Activated T-cell treated with anti-CD3 and anti-CD28 coated beads for 1 hour (primary cell): ENCODE results near the gene PPP1R36.
"Not testable (repeated sequence)": the region's sequence is repeated elsewhere in the genome, so short reads cannot be mapped to it uniquely, and the experiment has no call there.

ENCODE experiments used
- DNase-seq: peaks from one replicate; pipeline ENCODE4 v3.0.0-alpha.2; 2020; ENCODE audit warnings: low read depth

The PPP1R36 gene, protein sequence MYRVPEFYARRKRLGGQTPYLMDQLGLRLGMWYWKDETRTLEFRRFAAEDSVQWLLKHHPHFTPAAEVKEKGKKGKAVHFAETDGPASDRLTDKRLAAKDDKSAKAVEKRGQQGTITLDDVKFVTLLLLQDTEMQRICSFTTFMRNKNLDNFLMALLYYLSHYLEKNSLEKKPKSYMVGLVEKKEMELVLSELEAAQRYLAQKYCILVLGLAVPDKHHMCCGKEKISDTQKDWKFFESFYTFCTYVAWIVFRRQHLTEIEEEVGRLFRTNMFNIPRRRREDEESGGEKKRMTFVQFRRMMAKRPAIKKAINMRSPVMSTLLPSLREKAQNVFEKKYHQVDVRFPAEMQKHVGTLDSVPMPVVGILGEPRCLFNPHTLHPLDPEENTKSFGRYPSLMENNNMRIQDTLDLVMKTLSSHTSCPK

DNA sequence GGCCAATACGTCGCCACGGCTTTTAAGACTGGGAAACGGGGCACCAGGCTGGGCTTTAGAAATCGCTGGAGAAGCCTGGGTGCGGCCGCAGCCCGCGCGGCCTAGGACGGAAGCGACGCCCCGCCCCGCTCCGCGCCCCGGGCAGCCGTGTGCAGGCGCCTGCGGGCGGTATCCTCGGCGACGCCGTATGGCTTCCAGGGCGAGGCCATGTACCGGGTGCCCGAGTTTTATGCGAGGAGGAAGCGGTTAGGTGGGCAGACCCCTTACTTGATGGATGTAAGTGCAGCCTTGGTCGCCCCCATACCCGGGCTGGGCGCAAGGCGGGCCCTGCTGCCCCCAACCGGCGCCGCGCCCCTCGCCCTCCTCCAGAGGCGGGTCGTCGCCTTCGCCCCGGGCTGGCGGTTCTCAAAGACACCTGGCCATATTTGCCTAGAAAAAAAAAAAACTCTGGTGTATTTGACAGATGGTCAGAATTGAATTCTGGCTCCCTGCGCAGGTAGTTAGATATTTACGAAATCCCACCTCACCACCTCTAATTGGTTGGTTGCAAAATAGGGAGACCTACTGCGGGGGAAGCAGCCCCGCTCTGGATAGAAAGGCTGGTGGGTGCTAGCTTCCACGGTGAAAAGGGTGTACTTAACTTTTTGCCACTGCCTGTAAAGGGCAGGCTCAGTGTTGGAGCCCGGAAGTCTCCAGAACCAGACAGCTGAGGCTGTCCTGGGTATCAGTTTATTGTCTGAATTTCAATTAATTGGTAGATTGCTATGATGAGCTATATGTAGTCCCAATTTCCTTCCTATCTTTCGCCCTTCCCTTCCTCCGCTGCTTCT, at the start of gene PPP1R36:
TSS of gene PPP1R36 (plus strand) at position 171 of the 830 bp plus-strand sequence. CDS start at position 208, 37 bp downstream.
- peak; percentile 19 for DNase-seq

GRCh38 chr14:64500088-64500487, 49.7 kb upstream of the PPP1R36 start:
- DNase-seq = no peak

- DNase-seq = no peak
These were observed 48.2 kb upstream of the PPP1R36 start for GRCh38 chr14:64501411-64502171.

DNA sequence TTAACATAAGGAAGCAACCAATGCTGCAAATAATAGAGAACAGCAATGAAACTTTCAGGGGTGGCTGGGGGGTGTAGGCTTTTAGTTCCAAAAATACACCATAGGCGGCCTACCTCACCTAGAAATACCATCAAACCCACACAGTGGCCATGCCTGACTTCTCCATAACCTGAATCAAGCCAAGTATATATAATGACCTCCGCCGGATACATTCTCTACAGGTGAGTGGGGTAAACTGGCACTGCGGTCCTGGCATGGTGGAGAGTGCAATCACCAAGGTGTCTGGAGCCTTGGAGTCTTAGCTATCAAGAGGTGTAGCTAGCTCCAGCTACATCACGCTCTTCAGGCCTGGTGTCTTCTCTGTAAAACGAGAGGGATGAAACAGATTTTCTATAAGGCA, 47.3 kb upstream of the PPP1R36 start:
- no peak for DNase-seq

- no peak for DNase-seq
These were observed 46.8 kb upstream of the PPP1R36 start for GRCh38 chr14:64502887-64503433.

DNA sequence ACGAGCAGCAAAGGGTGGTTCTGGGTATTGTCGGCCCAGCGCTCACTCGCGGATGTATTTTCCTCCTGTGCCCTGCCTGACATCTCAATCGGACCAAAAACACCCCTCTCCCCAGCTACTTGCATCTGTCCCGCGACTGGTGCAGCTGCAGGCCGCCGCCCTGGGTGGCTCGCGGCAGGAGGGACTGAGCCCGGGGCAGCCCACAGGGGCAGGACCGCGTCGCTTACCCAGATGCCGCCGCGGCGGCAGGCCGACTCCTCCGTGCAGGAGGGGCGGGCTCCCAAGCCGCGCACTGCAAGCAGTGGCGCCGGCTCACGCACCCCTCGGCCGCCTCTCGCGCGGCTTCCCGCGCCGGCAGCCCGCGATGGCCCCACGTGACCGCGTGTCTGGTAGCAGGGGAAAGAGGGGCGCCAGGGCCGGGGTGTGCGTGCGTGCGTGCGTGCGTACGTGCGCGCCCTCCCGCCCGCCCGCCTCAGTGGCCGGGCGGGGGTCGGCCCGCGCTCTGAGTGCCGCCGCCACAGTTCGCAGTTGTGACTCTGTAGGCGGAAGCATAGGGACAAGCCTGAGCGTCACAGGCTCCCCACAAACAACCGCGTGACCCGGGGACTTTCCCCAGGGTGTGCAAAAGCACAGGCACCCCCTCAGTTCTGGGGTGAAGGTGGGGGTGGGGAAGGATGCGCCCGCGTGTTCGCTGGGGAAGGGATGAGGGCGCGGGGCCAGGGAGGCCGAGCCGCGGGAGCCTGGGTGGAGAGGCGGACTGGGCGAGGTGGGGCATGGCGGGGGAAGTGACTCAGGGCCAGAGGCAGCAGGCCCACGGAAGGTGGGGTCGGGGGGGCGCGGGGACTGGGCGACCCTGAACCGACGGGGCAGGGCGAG, 46.1 kb upstream of the PPP1R36 start, which contains the start of gene ZBTB25:
TSS of gene ZBTB25 (minus strand) at position 405 of the 876 bp plus-strand sequence. CDS start 13,305 bp downstream, outside the sequence.
- DNase-seq = peak; percentile 89

GRCh38 chr14:64504310-64504896, 45.4 kb upstream of the PPP1R36 start, which contains the start of gene ZBTB1:
TSS of gene ZBTB1 (plus strand) at chr14:64504770. CDS start at chr14:64521505, 16,735 bp downstream.
- DNase-seq = peak; percentile 69

DNA sequence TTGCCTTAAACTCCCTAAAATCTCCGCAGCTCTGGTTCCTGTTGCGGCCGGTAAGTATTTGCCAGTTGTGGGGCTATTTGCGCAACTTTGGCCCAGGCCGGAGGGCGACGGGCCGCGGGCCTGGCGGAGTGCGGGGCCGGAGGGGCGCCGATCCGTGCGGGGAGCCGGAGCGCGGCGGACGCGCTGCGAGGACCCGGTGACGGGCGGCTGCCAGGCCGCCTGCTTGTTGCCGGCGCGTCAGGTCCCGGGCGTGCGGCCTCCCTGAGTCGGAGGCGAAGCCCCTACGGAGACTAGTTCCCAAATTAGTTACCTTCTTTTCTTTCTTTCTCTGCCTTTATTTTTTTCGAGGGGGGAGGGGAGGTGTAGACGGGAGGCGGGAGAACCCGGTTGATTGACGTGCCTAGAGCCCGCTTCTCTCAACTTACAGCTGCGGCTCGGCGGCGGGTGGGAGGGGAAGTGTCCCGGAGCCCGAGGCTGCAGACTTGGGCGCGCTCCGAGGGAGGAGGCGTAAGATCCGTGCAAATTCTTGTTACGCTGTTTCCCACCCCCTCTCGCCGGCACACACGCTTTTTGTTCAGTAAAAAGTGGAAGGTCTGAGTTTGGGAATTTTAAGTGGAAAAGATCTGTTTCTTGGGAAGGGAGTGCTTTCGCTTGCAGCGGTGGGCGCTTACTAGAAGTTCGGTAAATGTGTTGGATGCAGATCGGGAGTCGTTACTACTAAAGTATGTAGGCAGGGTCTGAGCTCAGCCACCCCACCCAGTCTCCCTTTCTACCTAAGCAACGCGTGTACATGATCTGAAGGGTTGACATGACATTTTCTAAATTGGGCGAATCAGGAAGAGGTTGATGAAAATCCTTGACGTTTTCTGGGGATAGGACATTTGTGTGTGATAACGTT, 44.6 kb upstream of the PPP1R36 start:
- peak; percentile 73 for DNase-seq

- no peak for DNase-seq
These were observed 43.0 kb upstream of the PPP1R36 start for GRCh38 chr14:64506721-64507120.

- no peak for DNase-seq
These were observed 42.2 kb upstream of the PPP1R36 start for GRCh38 chr14:64507376-64508156.

DNA sequence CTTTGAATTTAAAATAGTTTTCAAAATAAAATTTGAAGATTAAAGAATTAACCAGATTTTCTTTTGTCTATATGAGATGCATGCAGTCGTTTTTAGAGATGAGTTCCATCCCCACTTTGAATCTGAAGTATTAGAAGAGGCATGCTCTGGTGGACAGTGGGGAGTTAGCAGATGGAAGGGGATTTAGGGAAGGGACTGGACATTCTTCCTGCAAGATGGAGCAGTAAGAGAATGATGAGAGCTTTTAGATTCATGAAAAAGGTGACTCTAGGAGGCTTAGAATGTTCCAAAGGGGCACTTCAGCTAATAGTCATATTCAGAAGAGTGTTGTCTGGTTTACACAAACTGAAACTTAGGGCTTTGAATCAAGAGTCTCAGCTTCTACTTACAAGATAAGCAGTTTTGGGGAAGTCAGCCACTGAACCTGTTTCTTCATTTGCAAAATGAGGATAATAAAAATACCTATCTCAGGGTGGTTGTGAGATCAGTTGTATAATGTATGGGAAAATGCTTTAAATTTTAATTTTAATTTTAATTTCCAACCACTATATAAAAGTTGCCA, 41.5 kb upstream of the PPP1R36 start:
- DNase-seq = no peak

- DNase-seq = no peak
These were observed 40.7 kb upstream of the PPP1R36 start for GRCh38 chr14:64509036-64509435.

- DNase-seq = peak; percentile 53
These were observed 38.7 kb upstream of the PPP1R36 start for GRCh38 chr14:64510825-64511671.

GRCh38 chr14:64513271-64513670, 36.5 kb upstream of the PPP1R36 start:
- no peak for DNase-seq

GRCh38 chr14:64515053-64515452, 34.7 kb upstream of the PPP1R36 start:
- no peak for DNase-seq

GRCh38 chr14:64516969-64517368, 32.8 kb upstream of the PPP1R36 start:
- DNase-seq = no peak

DNA sequence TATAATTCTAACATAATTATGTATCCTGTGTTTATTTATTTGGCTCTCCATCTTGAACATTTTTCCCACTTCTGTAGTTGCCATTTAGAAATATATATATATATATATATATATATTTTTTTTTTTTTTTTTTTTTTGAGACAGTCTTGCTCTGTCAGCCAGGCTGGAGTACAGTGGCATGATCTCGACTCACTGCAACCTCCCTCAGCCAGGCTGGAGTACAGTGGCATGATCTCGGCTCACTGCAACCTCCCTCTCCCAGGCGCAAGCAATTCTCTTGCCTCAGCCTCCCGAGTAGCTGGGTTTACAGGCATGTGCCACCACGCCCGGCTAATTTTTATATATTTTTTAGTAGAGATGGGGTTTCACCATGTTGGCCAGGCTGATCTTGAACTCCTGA, 32.1 kb upstream of the PPP1R36 start:
- DNase-seq = not testable (repeated sequence)
